SU-DHL-6 (cell line): ENCODE data around the gene CUX1.

ENCODE experiments used
- H2AFZ ChIP-seq: fragments of 200-600 bp; sonication (generic); 2 replicates; pipeline ENCODE4 v1.6.1; 2014; ENCODE audit warnings: low read depth, mild to moderate bottlenecking, moderate library complexity, mixed read lengths, antibody characterized with exemption, low read length; ENCODE audit not compliant: severe bottlenecking
- H3F3A ChIP-seq: fragments of 200-600 bp; shearing (Covaris generic); 2 replicates; pipeline ENCODE4 v1.6.0; 2016; ENCODE audit warnings: antibody characterized with exemption, mild to moderate bottlenecking; ENCODE audit not compliant: insufficient read depth
- H3K27ac ChIP-seq: fragments of 200-600 bp; sonication (generic); 2 replicates; pipeline ENCODE4 v1.5.1; 2016; ENCODE audit warnings: low read depth, mild to moderate bottlenecking, low read length, moderate library complexity, mixed read lengths
- H3K27me3 ChIP-seq: fragments of 200-600 bp; sonication (generic), shearing (Covaris generic); 2 replicates; pipeline ENCODE4 v1.6.0; 2014; ENCODE audit warnings: mild to moderate bottlenecking, low read length
- H3K36me3 ChIP-seq: fragments of 200-600 bp; sonication (generic); 2 replicates; pipeline ENCODE4 v1.6.1; 2014; ENCODE audit warnings: mild to moderate bottlenecking, low read length, mixed read lengths
- H3K4me2 ChIP-seq: fragments of 300-600, 200-600 bp; shearing (Covaris generic), sonication (generic); 2 replicates; pipeline ENCODE4 v1.6.0; 2014; ENCODE audit warnings: low read length, low read depth, mild to moderate bottlenecking; ENCODE audit not compliant: poor library complexity, severe bottlenecking
- H3K4me3 ChIP-seq: fragments of 200-600 bp; sonication (generic); 2 replicates; pipeline ENCODE4 v1.5.1; 2014; ENCODE audit warnings: antibody characterized with exemption, low read length, mild to moderate bottlenecking, mixed read lengths; ENCODE audit not compliant: insufficient read depth, poor library complexity, severe bottlenecking
- H3K79me2 ChIP-seq: fragments of 200-600 bp; sonication (generic); 2 replicates; pipeline ENCODE4 v1.6.1; 2014; ENCODE audit warnings: mild to moderate bottlenecking, low read length, moderate library complexity; ENCODE audit not compliant: insufficient read depth
- H3K9ac ChIP-seq: fragments of 200-600 bp; sonication (generic); 2 replicates; pipeline ENCODE4 v1.7.0; 2014; ENCODE audit warnings: mild to moderate bottlenecking, low read length
- H3K9me2 ChIP-seq: fragments of 200-600 bp; sonication (generic); replicated peaks from 2 replicates; pipeline ENCODE4 v1.6.1; 2014; ENCODE audit warnings: low read length; ENCODE audit not compliant: insufficient read depth
- H3K9me3 ChIP-seq: fragments of 200-600 bp; sonication (generic); 2 replicates; pipeline ENCODE4 v1.6.1; 2014; ENCODE audit warnings: low read length, mixed read lengths; ENCODE audit not compliant: insufficient read depth
- H4K20me1 ChIP-seq: fragments of 200-600 bp; sonication (generic); 2 replicates; pipeline ENCODE4 v1.6.1; 2014; ENCODE audit warnings: low read depth, mild to moderate bottlenecking, antibody characterized with exemption, low read length, moderate library complexity, mixed read lengths
- EZH2phosphoT487 ChIP-seq: fragments of 200-600 bp; sonication (generic), shearing (Covaris generic); conservative IDR thresholded peaks from 2 replicates; pipeline ENCODE4 v1.6.1; 2018; ENCODE audit warnings: mild to moderate bottlenecking, antibody characterized with exemption, low read length, moderate library complexity, mixed read lengths
- TF ChIP-seq, protein P1 (sequence below): fragments of 200-600 bp; sonication (generic); IDR thresholded peaks from one replicate; pipeline ENCODE4 v1.5.1; 2017; ENCODE audit warnings: antibody characterized with exemption, mild to moderate bottlenecking, low read length, moderate library complexity; ENCODE audit not compliant: insufficient read depth, poor library complexity, severe bottlenecking

The CUX1 gene

DNA sequence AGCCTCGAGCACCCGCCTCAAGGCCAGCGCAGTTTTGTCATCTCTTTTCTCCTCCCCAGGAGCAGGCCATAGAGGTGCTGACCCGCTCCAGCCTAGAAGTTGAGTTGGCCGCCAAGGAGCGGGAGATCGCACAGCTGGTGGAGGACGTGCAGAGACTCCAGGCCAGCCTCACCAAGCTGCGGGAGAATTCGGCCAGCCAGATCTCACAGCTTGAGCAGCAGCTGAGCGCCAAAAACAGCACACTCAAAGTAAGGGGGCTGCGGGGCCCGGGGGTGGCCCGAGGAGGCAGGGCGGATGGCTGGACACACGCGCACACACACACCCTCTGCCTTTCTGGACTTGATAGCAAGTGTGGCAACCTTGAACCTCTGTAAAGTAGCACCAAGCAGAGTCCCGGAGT lies 361.0 kb downstream of the CUX1 start:
- Histone ChIP-seq H3K9me2 (no peaks in the 10 kb centered on the region), H3K9me3 (no peaks in the 10 kb centered on the region), H3K4me2 (no peak overlapping the region), H3K27ac (no peak overlapping the region), H3K9ac (no peak overlapping the region), H3K4me3 (no peak overlapping the region), H3K79me2 (no peaks in the 10 kb centered on the region), H4K20me1 (no peaks in the 10 kb centered on the region), H3K27me3 (no peaks in the 10 kb centered on the region), H3F3A (0 out of 2 replicates have a peak, but pooled peaks cover 4% of the 10 kb centered on the region), H3K36me3 (peaks cover 29% of the 10 kb centered on the region), H2AFZ (no peak overlapping the region)
- TF ChIP-seq, protein P1, sequence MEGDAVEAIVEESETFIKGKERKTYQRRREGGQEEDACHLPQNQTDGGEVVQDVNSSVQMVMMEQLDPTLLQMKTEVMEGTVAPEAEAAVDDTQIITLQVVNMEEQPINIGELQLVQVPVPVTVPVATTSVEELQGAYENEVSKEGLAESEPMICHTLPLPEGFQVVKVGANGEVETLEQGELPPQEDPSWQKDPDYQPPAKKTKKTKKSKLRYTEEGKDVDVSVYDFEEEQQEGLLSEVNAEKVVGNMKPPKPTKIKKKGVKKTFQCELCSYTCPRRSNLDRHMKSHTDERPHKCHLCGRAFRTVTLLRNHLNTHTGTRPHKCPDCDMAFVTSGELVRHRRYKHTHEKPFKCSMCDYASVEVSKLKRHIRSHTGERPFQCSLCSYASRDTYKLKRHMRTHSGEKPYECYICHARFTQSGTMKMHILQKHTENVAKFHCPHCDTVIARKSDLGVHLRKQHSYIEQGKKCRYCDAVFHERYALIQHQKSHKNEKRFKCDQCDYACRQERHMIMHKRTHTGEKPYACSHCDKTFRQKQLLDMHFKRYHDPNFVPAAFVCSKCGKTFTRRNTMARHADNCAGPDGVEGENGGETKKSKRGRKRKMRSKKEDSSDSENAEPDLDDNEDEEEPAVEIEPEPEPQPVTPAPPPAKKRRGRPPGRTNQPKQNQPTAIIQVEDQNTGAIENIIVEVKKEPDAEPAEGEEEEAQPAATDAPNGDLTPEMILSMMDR, result no peak
- TF ChIP-seq EZH2phosphoT487, result no peak

DNA sequence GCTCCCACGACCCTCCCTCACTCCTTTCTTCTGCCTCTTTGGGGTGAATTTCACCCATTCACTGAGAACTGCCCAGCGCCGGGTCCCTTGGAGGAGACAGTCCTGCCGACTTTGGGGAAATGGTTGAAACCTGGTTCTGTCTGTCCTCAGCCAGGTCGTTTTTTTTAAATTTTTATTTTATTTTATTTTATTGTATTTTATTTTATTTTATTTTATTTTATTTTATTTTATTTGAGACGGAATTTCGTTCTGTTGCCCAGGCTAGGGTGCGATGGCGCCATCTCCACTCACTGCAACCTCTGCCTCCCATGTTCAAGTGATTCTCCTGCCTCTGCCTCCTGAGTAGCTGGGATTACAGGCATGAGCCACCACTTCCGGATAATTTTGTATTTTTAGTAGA lies 363.3 kb downstream of the CUX1 start:
- no peaks in the 10 kb centered on the region for H3K27me3 ChIP-seq
- H3F3A ChIP-seq, result 0 out of 2 replicates have a peak, but pooled peaks cover 4% of the 10 kb centered on the region
- H3K79me2 ChIP-seq, result no peaks in the 10 kb centered on the region
- no peak overlapping the region for H3K4me3 ChIP-seq
- no peak overlapping the region for H3K9ac ChIP-seq
- H4K20me1 ChIP-seq, result no peaks in the 10 kb centered on the region
- no peak overlapping the region for H2AFZ ChIP-seq
- H3K27ac ChIP-seq, result no peak overlapping the region
- H3K9me2 ChIP-seq, result no peaks in the 10 kb centered on the region
- H3K9me3 ChIP-seq, result no peaks in the 10 kb centered on the region
- TF ChIP-seq, protein P1, result no peak
- TF ChIP-seq EZH2phosphoT487, result no peak
- H3K36me3 ChIP-seq, result peaks cover 41% of the 10 kb centered on the region
- H3K4me2 ChIP-seq, result no peak overlapping the region

DNA sequence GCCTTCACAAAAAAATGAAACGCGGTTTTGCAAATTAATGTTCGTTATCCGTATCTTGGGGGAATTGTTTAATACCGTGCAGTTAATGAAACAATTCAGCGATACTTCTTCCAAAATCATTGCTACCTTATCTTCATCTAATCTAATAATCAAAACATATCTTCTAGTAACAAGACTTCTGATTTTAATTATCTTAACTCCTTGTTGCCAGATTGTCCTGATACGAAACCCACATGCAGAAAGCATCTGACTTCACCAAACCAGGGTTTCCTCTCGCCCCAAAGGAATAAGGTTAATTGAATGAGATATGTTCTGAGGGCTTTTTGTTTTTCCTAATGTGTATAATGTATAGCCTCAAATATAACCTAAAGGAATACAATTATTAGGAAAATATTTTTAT lies 364.1 kb downstream of the CUX1 start:
- H4K20me1 ChIP-seq, result no peaks in the 10 kb centered on the region

More for the DNA sequence above, 364.1 kb downstream of the CUX1 start:
- no peaks in the 10 kb centered on the region for H3K27me3 ChIP-seq
- H3K9ac ChIP-seq, result no peak overlapping the region
- TF ChIP-seq, protein P1, result no peak
- TF ChIP-seq EZH2phosphoT487, result no peak
- no peaks in the 10 kb centered on the region for H3K9me3 ChIP-seq
- H3K27ac ChIP-seq, result no peak overlapping the region
- H3K4me3 ChIP-seq, result no peak overlapping the region
- H2AFZ ChIP-seq, result no peak overlapping the region
- H3K36me3 ChIP-seq, result peaks cover 43% of the 10 kb centered on the region
- no peak overlapping the region for H3K4me2 ChIP-seq
- no peaks in the 10 kb centered on the region for H3K9me2 ChIP-seq
- no peaks in the 10 kb centered on the region for H3K79me2 ChIP-seq
- H3F3A ChIP-seq, result 0 out of 2 replicates have a peak, but pooled peaks cover 4% of the 10 kb centered on the region
